ENCODE data around the gene IL17D. TPM values are rescaled to one million over a fixed set of nuclear protein-coding genes. Genes with fewer than 3 reads are reported as not detected.

The IL17D gene
- total RNA-seq, 4 donors from 2014 or later, result 0.35 to 3.2 TPM; not detected in 2

- Histone ChIP-seq H3K36me3 (no peaks in the 10 kb centered on the region), H3K9me3 (no peaks in the 10 kb centered on the region), H3K4me3 (no peak overlapping the region), H3K27me3 (peaks cover 0 to 47% (median 0%) of the 10 kb centered on the region in 4 donors), H3K4me1 (peaks cover 14 to 34% (median 28%) of the 10 kb centered on the region in 3 donors), H3K27ac (no peak overlapping the region)
- intact Hi-C loops (cut with DNase I), result loop anchor here (10.0 kb wide), 2 partner anchors 117 to 207 kb away; no protein-coding TSS in a partner anchor
- no peak for DNase-seq
- WGBS, 2 donors, result 90 to 95% methylated on average over 29 to 30 of the region's 44 CpGs
- no peak for TF ChIP-seq POLR2A (IDR thresholded peaks at IDR 0.05)
- TF ChIP-seq CTCF (IDR thresholded peaks at IDR 0.05), result no peak
These were observed 14.4 kb downstream of the IL17D start for GRCh38 chr13:20717581-20718542.

GRCh38 chr13:20718958-20719566 is 15.6 kb downstream of the IL17D start:
- intact Hi-C loops (cut with DNase I), result loop anchor here (10.0 kb wide), 2 partner anchors 116 to 206 kb away; no protein-coding TSS in a partner anchor

GRCh38 chr13:20719783-20720182 is 16.3 kb downstream of the IL17D start:
- H3K36me3 ChIP-seq, result no peaks in the 10 kb centered on the region
- H3K27me3 ChIP-seq, result peaks cover 0 to 40% (median 0%) of the 10 kb centered on the region in 4 donors
- WGBS, 2 donors, result 77 to 80% methylated on average over 12 to 13 of the region's 13 CpGs
- intact Hi-C loops (cut with DNase I), result loop anchor here (10.0 kb wide), 2 partner anchors 115 to 205 kb away; no protein-coding TSS in a partner anchor
- TF ChIP-seq CTCF (IDR thresholded peaks at IDR 0.05) (no peak), POLR2A (IDR thresholded peaks at IDR 0.05) (no peak)
- peaks cover 8 to 14% (median 11%) of the 10 kb centered on the region in 3 donors for H3K4me1 ChIP-seq
- no peak overlapping the region for H3K4me3 ChIP-seq
- DNase-seq, result no peak
- no peaks in the 10 kb centered on the region for H3K9me3 ChIP-seq
- H3K27ac ChIP-seq, result no peak overlapping the region

More at GRCh38 chr13:20718958-20719566, 15.6 kb downstream of the IL17D start:
- TF ChIP-seq CTCF (IDR thresholded peaks at IDR 0.05) (no peak), POLR2A (IDR thresholded peaks at IDR 0.05) (no peak)
- Histone ChIP-seq H3K9me3 (no peaks in the 10 kb centered on the region), H3K4me1 (peaks cover 8 to 22% (median 17%) of the 10 kb centered on the region in 3 donors), H3K4me3 (no peak overlapping the region), H3K27ac (no peak overlapping the region), H3K36me3 (no peaks in the 10 kb centered on the region), H3K27me3 (peaks cover 0 to 47% (median 0%) of the 10 kb centered on the region in 4 donors)
- DNase-seq, result no peak
- 60 to 80% methylated on average over 12 of the region's 12 CpGs for WGBS, 2 donors

GRCh38 chr13:20720499-20720898 is 17.0 kb downstream of the IL17D start:
- Histone ChIP-seq H3K4me1 (peaks cover 8 to 13% (median 10%) of the 10 kb centered on the region in 3 donors), H3K27ac (no peak overlapping the region), H3K9me3 (no peaks in the 10 kb centered on the region), H3K36me3 (no peaks in the 10 kb centered on the region), H3K4me3 (no peak overlapping the region), H3K27me3 (peaks cover 0 to 38% (median 0%) of the 10 kb centered on the region in 4 donors)
- TF ChIP-seq POLR2A (IDR thresholded peaks at IDR 0.05) (no peak), CTCF (IDR thresholded peaks at IDR 0.05) (no peak)
- intact Hi-C loops (cut with DNase I), result no loop called here
- DNase-seq, result no peak
- 86 to 88% methylated on average over 3 to 5 of the region's 11 CpGs for WGBS, 2 donors
